Muscle of arm (tissue), 14 donors: ENCODE data around the gene CCZ1. TPM values are rescaled to one million over a fixed set of nuclear protein-coding genes. Genes with fewer than 3 reads are reported as not detected.
"Not testable (repeated sequence)": the region's sequence is repeated elsewhere in the genome, so short reads cannot be mapped to it uniquely, and the experiment has no call there.

Experiments
- DNase-seq: peaks from one replicate; pipeline ENCODE4 v3.0.0-alpha.2; 2013
- long read RNA-seq, 11 donors: transcript quantifications; one replicate each; lab custom pipeline, GENCODE V29; 2026
- polyA plus RNA-seq, 12 donors: library from polyadenylated mRNA; unstranded; fragments of 120-200 nt; gene quantifications; one replicate each; pipeline ENCODE4 v1.2.1, GENCODE V29; 2013; ENCODE audit not compliant: insufficient read length in 12 of 12

Gene CCZ1
- polyA plus RNA-seq: 10 to 100 TPM in 11 of 12 donors, not detected in 1; 50.2 to 69.5 (median 63.0) TPM
- long read RNA-seq, donor 1, transcript CCZ1-201 (15 exons, 1,802 nt): major isoform, 13 of 26 reads
- long read RNA-seq, donor 1, partial matches to known transcripts: 5 of 26 reads
- long read RNA-seq, donor 1, other reads (novel, unspliced or antisense): 0 of 26 reads
- long read RNA-seq, donor 2, transcript CCZ1-201 (15 exons, 1,802 nt): major isoform, 25 of 39 reads
- long read RNA-seq, donor 2, partial matches to known transcripts: 6 of 39 reads
- long read RNA-seq, donor 2, other reads (novel, unspliced or antisense): 0 of 39 reads
- long read RNA-seq, donor 3, partial matches to known transcripts: 0 of 3 reads
- long read RNA-seq, donor 3, other reads (novel, unspliced or antisense): 0 of 3 reads
- long read RNA-seq, donor 4, partial matches to known transcripts: 0 of 1 reads
- long read RNA-seq, donor 4, other reads (novel, unspliced or antisense): 0 of 1 reads
- long read RNA-seq, donor 5, transcript CCZ1-201 (15 exons, 1,802 nt): major isoform, 9 of 11 reads
- long read RNA-seq, donor 5, partial matches to known transcripts: 0 of 11 reads
- long read RNA-seq, donor 5, other reads (novel, unspliced or antisense): 0 of 11 reads
- long read RNA-seq, donor 6, transcript CCZ1-201 (15 exons, 1,802 nt): major isoform, 6 of 7 reads
- long read RNA-seq, donor 6, partial matches to known transcripts: 0 of 7 reads
- long read RNA-seq, donor 6, other reads (novel, unspliced or antisense): 0 of 7 reads
- long read RNA-seq, donor 7, transcript CCZ1-201 (15 exons, 1,802 nt): major isoform, 8 of 9 reads
- long read RNA-seq, donor 7, partial matches to known transcripts: 0 of 9 reads
- long read RNA-seq, donor 7, other reads (novel, unspliced or antisense): 0 of 9 reads
- long read RNA-seq, donor 8, transcript CCZ1-201 (15 exons, 1,802 nt): major isoform, 19 of 21 reads
- long read RNA-seq, donor 8, partial matches to known transcripts: 0 of 21 reads
- long read RNA-seq, donor 8, other reads (novel, unspliced or antisense): 0 of 21 reads
- long read RNA-seq, donor 9, transcript CCZ1-201 (15 exons, 1,802 nt): major isoform, 10 of 12 reads
- long read RNA-seq, donor 9, partial matches to known transcripts: 0 of 12 reads
- long read RNA-seq, donor 9, other reads (novel, unspliced or antisense): 0 of 12 reads
- long read RNA-seq, donor 10, transcript CCZ1-201 (15 exons, 1,802 nt): major isoform, 6 of 7 reads
- long read RNA-seq, donor 10, partial matches to known transcripts: 0 of 7 reads
- long read RNA-seq, donor 10, other reads (novel, unspliced or antisense): 0 of 7 reads
- long read RNA-seq, donor 11, transcript CCZ1-201 (15 exons, 1,802 nt): major isoform, 19 of 23 reads
- long read RNA-seq, donor 11, partial matches to known transcripts: 0 of 23 reads
- long read RNA-seq, donor 11, other reads (novel, unspliced or antisense): 0 of 23 reads

DNA sequence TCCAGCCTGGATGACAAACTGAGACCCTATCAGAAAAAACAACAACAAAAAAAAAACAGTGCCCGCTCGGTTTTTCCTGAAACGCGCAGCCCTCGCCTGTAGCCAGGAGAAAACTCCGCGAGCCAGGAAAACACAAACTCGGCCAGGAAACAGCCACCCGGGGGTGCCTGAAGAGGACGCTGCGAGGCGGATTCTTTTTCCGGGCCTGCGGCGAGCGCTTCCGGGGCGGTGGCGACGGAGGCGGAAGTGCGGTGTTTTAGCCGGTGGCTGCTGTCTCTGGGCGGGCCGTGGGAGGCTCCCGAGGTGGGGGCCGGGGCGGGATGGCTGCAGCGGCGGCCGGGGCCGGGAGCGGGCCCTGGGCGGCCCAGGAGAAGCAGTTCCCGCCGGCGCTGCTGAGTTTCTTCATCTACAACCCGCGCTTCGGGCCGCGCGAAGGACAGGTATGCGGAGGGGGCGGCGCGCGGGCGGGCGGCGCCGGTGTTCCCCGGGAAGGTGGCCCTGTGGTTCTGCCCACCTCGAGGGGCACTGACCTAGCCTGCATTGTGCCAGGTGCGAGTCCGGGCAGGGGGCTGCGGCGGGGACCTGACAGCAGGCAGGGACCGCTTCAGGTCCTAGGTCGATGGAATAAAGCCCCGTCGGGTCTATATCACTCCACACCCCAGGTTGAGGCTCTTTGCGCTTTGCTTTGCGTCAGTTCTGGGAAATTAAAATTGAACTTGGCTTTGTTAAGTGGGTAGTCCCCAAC lies at the start of gene CCZ1:
CCZ1 (plus strand) TSS at position 254 of the 745 bp plus-strand sequence; CDS start at position 321, 67 bp downstream.
- DNase-seq: peak; percentile 32

DNA sequence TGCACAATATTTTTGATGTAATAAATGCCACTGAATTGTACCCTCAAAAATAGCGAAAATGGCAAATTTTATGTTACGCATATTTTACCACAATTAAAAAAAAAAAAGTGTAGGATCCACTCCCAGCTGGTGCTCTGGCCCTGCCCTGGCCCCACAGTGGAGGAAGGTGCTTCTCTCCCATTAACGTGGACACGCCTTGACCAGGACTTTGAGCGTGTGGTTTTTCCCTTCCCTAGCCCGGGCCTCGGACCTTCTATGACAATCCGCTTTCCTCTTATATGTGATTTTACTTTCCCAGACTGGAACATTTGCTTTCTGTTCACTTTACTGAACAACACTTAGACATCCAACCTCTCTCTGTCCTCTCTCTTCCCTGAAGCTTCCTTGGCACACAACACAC lies 47.6 kb upstream of the CCZ1 start:
- no peak for DNase-seq

- DNase-seq: no peak
These were observed 43.8 kb upstream of the CCZ1 start for GRCh38 chr7:5854738-5855137.

DNA sequence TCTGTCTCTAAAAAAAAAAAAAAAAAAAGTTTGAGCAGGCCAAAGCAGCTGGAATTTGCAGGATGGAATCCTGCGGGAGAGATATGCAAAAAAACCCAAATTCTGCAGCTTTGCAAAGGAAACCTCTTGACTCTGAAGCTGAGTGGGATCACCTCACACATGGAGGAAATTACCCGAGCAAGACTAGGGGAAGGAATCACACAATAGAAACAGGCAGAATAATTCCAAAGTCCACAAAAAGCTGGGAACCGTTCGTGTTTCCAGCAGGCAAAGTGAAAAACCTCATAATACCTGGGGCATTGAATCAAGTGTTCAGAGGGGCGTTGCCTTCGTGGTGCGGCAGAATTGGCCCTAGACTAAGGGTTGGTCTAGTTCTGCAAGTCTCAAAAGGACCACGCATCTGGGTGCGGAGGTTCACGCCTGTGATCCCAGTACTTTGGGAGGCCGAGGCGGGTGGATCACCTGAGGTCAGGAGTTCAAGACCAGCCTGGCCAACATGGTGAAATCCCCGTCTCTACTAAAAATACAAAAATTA lies 41.4 kb upstream of the CCZ1 start:
- peak; percentile 18 for DNase-seq

DNA sequence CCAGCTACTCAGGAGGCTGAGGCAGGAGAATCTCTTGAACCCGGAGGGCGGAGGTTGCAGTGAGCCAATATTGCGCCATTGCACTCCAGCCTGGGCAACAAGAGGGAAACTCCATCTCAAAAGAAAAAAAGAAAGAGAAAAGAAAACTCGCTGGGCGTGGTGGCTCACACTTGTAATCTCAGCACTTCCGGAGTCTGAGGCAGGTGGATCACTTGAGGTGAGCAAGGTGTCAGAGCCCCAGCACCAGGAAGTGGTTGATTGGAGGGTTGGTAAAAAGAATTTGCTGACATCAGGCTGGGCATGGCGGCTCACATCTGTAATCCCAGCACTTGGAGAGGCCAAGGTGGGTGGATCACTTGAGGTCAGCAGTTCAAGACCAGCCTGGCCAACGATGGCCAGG lies 40.0 kb upstream of the CCZ1 start:
- DNase-seq: not testable (repeated sequence)

GRCh38 chr7:5861281-5861680 lies 37.3 kb upstream of the CCZ1 start:
- DNase-seq: not testable (repeated sequence)

DNA sequence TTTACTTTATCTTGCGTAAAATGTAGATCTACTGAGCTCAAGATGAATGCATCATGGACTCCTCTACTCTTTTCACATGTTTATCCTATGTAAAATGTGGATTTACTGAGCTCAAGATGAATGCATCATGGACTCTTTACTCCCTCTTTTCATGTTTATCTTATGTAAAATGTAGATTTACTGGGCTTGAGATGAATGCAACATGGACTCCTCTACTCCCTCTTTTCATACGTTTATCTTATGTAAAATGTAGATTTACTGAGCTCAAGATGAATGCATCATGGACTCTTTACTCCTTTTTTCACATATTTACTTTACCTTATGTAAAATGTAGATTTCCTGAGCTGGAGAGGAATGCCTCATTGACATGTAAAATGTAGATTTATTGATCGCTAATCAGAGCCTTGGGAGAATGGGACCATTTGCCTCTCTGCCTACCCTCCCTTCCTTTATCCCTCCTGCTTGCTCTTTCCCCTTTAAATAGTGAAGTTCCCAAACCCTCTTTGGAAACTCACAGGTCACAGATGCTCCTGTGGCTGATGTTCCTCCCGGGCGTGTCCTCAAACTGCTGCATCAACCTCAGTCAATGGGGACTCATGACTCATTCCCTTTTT lies 35.7 kb upstream of the CCZ1 start:
- not testable (repeated sequence) for DNase-seq

GRCh38 chr7:5865279-5865931 lies 33.1 kb upstream of the CCZ1 start:
- not testable (repeated sequence) for DNase-seq

DNA sequence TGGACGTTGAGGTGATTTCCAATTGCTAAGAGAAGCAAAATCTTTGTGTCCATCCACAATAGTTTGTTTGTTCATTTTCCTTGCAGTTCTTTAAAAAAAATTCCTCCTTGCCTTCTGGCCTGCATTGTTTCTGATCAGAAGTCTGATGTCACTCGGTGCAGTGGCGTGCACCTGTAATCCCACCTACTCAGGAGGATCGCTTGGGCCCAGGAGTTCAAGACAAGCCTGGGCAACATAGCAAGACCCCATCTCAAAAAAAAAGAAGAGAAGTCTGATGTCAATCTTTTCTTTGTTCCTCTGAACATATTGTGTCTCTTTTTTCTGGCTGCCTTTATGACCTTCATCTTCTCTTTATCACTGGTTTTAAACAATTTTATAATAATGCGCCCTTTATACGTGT lies 31.5 kb upstream of the CCZ1 start:
- DNase-seq: no peak

DNA sequence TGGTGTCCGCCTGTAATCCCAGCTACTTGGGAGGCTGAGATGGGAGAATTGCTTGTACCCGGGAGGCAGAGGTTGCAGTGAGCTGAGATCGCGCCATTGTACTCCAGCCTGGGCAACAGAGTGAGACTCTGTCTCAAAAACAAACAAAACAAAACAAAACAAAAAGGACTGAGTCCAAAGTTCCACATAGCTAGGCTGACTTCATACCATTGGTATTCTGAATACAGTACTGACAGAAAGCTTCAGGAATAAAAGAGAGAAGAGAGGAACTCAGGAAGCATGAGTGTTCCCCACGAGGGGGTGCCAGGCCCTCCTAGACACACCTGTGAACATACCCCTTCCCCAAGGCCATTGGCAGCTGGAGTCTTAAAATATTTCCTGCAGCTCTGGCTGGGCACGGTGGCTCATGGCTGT lies 29.6 kb upstream of the CCZ1 start:
- not testable (repeated sequence) for DNase-seq

- no peak for DNase-seq
These were observed 28.8 kb upstream of the CCZ1 start for GRCh38 chr7:5869691-5870090.

- no peak for DNase-seq
These were observed 28.2 kb upstream of the CCZ1 start for GRCh38 chr7:5870311-5870710.

- DNase-seq: no peak
These were observed 26.2 kb upstream of the CCZ1 start for GRCh38 chr7:5872326-5872725.

GRCh38 chr7:5879591-5879990 lies 18.9 kb upstream of the CCZ1 start:
- not testable (repeated sequence) for DNase-seq

- DNase-seq: not testable (repeated sequence)
These were observed 18.4 kb upstream of the CCZ1 start for GRCh38 chr7:5880106-5880505.

GRCh38 chr7:5884431-5884830 lies 14.1 kb upstream of the CCZ1 start:
- not testable (repeated sequence) for DNase-seq

DNA sequence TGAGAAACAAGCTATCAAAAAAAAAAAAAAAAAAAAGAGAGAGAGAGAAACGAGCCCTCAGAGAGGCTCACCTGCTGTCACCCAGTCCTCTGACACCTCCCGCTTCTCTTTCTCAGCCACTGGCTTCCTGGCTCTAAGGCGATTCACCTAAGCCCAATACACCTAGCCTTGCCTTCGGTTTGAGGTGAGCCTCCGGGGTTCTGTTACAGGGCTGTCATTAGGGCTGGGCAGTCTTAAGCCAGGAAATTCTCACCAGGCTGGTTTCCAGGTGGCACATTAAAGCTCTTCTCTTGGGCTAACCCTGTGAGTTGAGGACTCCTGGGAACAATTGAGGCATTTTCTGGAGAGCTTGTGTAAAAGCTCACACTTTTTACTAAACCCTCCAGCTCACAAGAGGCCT lies 10.5 kb upstream of the CCZ1 start:
- not testable (repeated sequence) for DNase-seq

GRCh38 chr7:5890244-5890643 lies 8.3 kb upstream of the CCZ1 start:
- not testable (repeated sequence) for DNase-seq

GRCh38 chr7:5892498-5892897 lies 6.0 kb upstream of the CCZ1 start:
- no peak for DNase-seq
